NCI-H2171 treated with DMSO at 0.1 percent for 48 hours (cell line): ENCODE data around the gene FBXL13.
"Not testable (repeated sequence)": the region's sequence is repeated elsewhere in the genome, so short reads cannot be mapped to it uniquely, and the experiment has no call there.

Experiments
- DNase-seq: peaks from one replicate; lab custom pipeline; 2025; lab: John Stamatoyannopoulos, UW

The FBXL13 gene

GRCh38 chr7:103074519-103075336 is at the start of gene FBXL13, which contains the start of gene ARMC10:
FBXL13 (minus strand) TSS chr7:103074796.
ARMC10 (plus strand) TSS chr7:103075140; CDS start chr7:103075273, 133 bp downstream.
- DNase-seq = peak; percentile 94

- no peak for DNase-seq
Observed at GRCh38 chr7:103123529-103123928, 48.9 kb upstream of the FBXL13 start.

GRCh38 chr7:103121641-103122040 is 47.0 kb upstream of the FBXL13 start:
- no peak for DNase-seq

GRCh38 chr7:103120362-103120761 is 45.8 kb upstream of the FBXL13 start:
- no peak for DNase-seq

- no peak for DNase-seq
Observed at GRCh38 chr7:103119791-103120291, 45.2 kb upstream of the FBXL13 start.

- DNase-seq = no peak
Observed at GRCh38 chr7:103117465-103117864, 42.9 kb upstream of the FBXL13 start.

GRCh38 chr7:103116991-103117390 is 42.4 kb upstream of the FBXL13 start:
- DNase-seq = no peak

- no peak for DNase-seq
Observed at GRCh38 chr7:103116511-103116910, 41.9 kb upstream of the FBXL13 start.

- no peak for DNase-seq
Observed at GRCh38 chr7:103115771-103116170, 41.2 kb upstream of the FBXL13 start.

GRCh38 chr7:103114576-103115008 is 40.0 kb upstream of the FBXL13 start:
- no peak for DNase-seq

- DNase-seq = no peak
Observed at GRCh38 chr7:103113164-103113563, 38.6 kb upstream of the FBXL13 start.

- not testable (repeated sequence) for DNase-seq
Observed at GRCh38 chr7:103106703-103107070, 32.1 kb upstream of the FBXL13 start.

- no peak for DNase-seq
Observed at GRCh38 chr7:103106005-103106702, 31.6 kb upstream of the FBXL13 start.

GRCh38 chr7:103101543-103101942 is 26.9 kb upstream of the FBXL13 start:
- no peak for DNase-seq

- no peak for DNase-seq
Observed at GRCh38 chr7:103100348-103100747, 25.8 kb upstream of the FBXL13 start.

- DNase-seq = no peak
Observed at GRCh38 chr7:103097041-103097440, 22.4 kb upstream of the FBXL13 start.

GRCh38 chr7:103095558-103095957 is 21.0 kb upstream of the FBXL13 start:
- not testable (repeated sequence) for DNase-seq

GRCh38 chr7:103094102-103094501 is 19.5 kb upstream of the FBXL13 start:
- no peak for DNase-seq

GRCh38 chr7:103093429-103093828 is 18.8 kb upstream of the FBXL13 start:
- peak; percentile 18 for DNase-seq

- DNase-seq = not testable (repeated sequence)
Observed at GRCh38 chr7:103092321-103092720, 17.7 kb upstream of the FBXL13 start.

- no peak for DNase-seq
Observed at GRCh38 chr7:103083210-103083609, 8.6 kb upstream of the FBXL13 start.

GRCh38 chr7:103082497-103082896 is 7.9 kb upstream of the FBXL13 start:
- DNase-seq = no peak

GRCh38 chr7:103080923-103081322 is 6.3 kb upstream of the FBXL13 start:
- DNase-seq = no peak
